Limb (tissue), 2 donors: ENCODE results near the gene GSTT4.
"Not testable (repeated sequence)": the region's sequence is repeated elsewhere in the genome, so short reads cannot be mapped to it uniquely, and the experiment has no call there.

ENCODE experiments used
- DNase-seq, 2 donors: peaks; one replicate each; pipeline ENCODE4 v3.0.0-alpha.2; 2016; ENCODE audit errors: extremely low spot score in 2 of 2

GSTT4 gene

GRCh38 chr22:23954193-23954990, 50.9 kb downstream of the GSTT4 start:
- DNase-seq = not testable (repeated sequence)

- not testable (repeated sequence) for DNase-seq
Measured at GRCh38 chr22:23953485-23953884, 51.8 kb downstream of the GSTT4 start.

- not testable (repeated sequence) for DNase-seq
Measured at GRCh38 chr22:23952794-23953405, 52.4 kb downstream of the GSTT4 start.

- not testable (repeated sequence) for DNase-seq
Measured at GRCh38 chr22:23951383-23951782, 53.9 kb downstream of the GSTT4 start.

- not testable (repeated sequence) for DNase-seq
Measured at GRCh38 chr22:23949764-23950163, 55.5 kb downstream of the GSTT4 start.
